Activated naive CD4-positive, alpha-beta T cell treated with anti-CD3 and anti-CD28 coated beads for 36 hours (primary cell): Measurements from ENCODE around the gene TRERF1. TPM values are rescaled to one million over a fixed set of nuclear protein-coding genes. Genes with fewer than 3 reads are reported as not detected.

Experiments
- CTCF ChIA-PET: fragments of 350-600 bp; sonication (Branson Sonifier 250); formaldehyde crosslinking; loops from one replicate; lab custom pipeline; 2021; ENCODE audit warnings: antibody characterized with exemption; lab: Charles Lee
- DNase-seq: peaks from one replicate; pipeline ENCODE4 v3.0.0-alpha.2; 2020
- H3K27ac Mint-ChIP-seq: one replicate; pipeline ENCODE4 v1.8.0; 2021; ENCODE audit warnings: mild to moderate bottlenecking, mixed read lengths
- H3K27me3 Mint-ChIP-seq: one replicate; pipeline ENCODE4 v1.8.0; 2021; ENCODE audit warnings: low read depth, mixed read lengths
- H3K36me3 Mint-ChIP-seq: one replicate; pipeline ENCODE4 v1.8.0; 2021; ENCODE audit warnings: low read depth, mixed read lengths
- H3K4me1 Mint-ChIP-seq: one replicate; pipeline ENCODE4 v1.8.0; 2021; ENCODE audit warnings: low read depth, mixed read lengths
- H3K4me3 Mint-ChIP-seq: one replicate; pipeline ENCODE4 v1.8.0; 2021; ENCODE audit warnings: mild to moderate bottlenecking, moderate library complexity, mixed read lengths
- H3K9me3 Mint-ChIP-seq: one replicate; pipeline ENCODE4 v1.8.0; 2021; ENCODE audit warnings: mixed read lengths
- intact Hi-C: fragments of 100-400 bp; cut with micrococcal nuclease; formaldehyde crosslinking; loops from one replicate; pipeline ENCODE4 v1.15.1; 2023
- total RNA-seq, 2 experiments: library from RNA; stranded (reverse); gene quantifications; one replicate each; pipeline ENCODE4 v1.2.3, GENCODE V29; 2021

TRERF1 gene
- total RNA-seq, 2 experiments from 2014 or later: 6.7 to 6.9 TPM

GRCh38 chr6:42433409-42433808 is 18.3 kb downstream of the TRERF1 start:
- peaks cover 17% of the 10 kb centered on the region for H3K9me3 Mint-ChIP-seq
- H3K27me3 Mint-ChIP-seq: no peaks in the 10 kb centered on the region
- peaks cover 29% of the 10 kb centered on the region for H3K4me1 Mint-ChIP-seq
- no peak for DNase-seq
- peaks cover 22% of the 10 kb centered on the region for H3K36me3 Mint-ChIP-seq
- no peak overlapping the region for H3K4me3 Mint-ChIP-seq
- H3K27ac Mint-ChIP-seq: no peak overlapping the region
- CTCF ChIA-PET: interaction anchor here (0.7 to 1.0 kb wide), 2 partner anchors 114 to 528 kb away, joined by 3 to 4 read pairs; no protein-coding TSS in a partner anchor
- intact Hi-C loops: no loop called here

GRCh38 chr6:42431877-42432276 is 19.8 kb downstream of the TRERF1 start:
- Mint-ChIP-seq H3K4me1 (peaks cover 31% of the 10 kb centered on the region), H3K27ac (no peak overlapping the region), H3K36me3 (peaks cover 22% of the 10 kb centered on the region), H3K4me3 (no peak overlapping the region), H3K27me3 (no peaks in the 10 kb centered on the region), H3K9me3 (peaks cover 17% of the 10 kb centered on the region)
- DNase-seq: no peak
- intact Hi-C loops: no loop called here
- CTCF ChIA-PET: interaction anchor here (0.5 to 1.0 kb wide), 3 partner anchors 9 to 217 kb away, joined by 3 to 4 read pairs (median 3); no protein-coding TSS in a partner anchor

- Mint-ChIP-seq H3K36me3 (peaks cover 22% of the 10 kb centered on the region), H3K27me3 (no peaks in the 10 kb centered on the region), H3K27ac (no peak overlapping the region), H3K9me3 (peaks cover 17% of the 10 kb centered on the region), H3K4me1 (peaks cover 31% of the 10 kb centered on the region), H3K4me3 (no peak overlapping the region)
- CTCF ChIA-PET: interaction anchor here (0.5 to 0.7 kb wide), 3 partner anchors 8 to 217 kb away, joined by 3 to 5 read pairs (median 3); no protein-coding TSS in a partner anchor
- DNase-seq: no peak
- intact Hi-C loops: no loop called here
Observed at GRCh38 chr6:42431356-42431755, 20.4 kb downstream of the TRERF1 start.

GRCh38 chr6:42429836-42430235 is 21.9 kb downstream of the TRERF1 start:
- Mint-ChIP-seq H3K4me1 (peaks cover 41% of the 10 kb centered on the region), H3K27ac (no peak overlapping the region), H3K27me3 (no peaks in the 10 kb centered on the region), H3K36me3 (peaks cover 21% of the 10 kb centered on the region), H3K4me3 (no peak overlapping the region), H3K9me3 (peaks cover 12% of the 10 kb centered on the region)
- CTCF ChIA-PET: interaction anchor here (2.1 kb wide), 1 partner anchor 118 kb away, joined by 7 read pairs; no protein-coding TSS in a partner anchor
- no peak for DNase-seq
- intact Hi-C loops: no loop called here

- Mint-ChIP-seq H3K36me3 (peaks cover 15% of the 10 kb centered on the region), H3K4me1 (peaks cover 46% of the 10 kb centered on the region), H3K27me3 (no peaks in the 10 kb centered on the region), H3K27ac (peak overlapping the region; percentile 60), H3K4me3 (peak overlapping the region; percentile 4), H3K9me3 (peaks cover 8% of the 10 kb centered on the region)
- CTCF ChIA-PET: interaction anchor here (0.5 to 2.1 kb wide), 2 partner anchors 98 to 118 kb away, joined by 7 read pairs; no protein-coding TSS in a partner anchor
- intact Hi-C loops: no loop called here
- DNase-seq: peak; percentile 38
Observed at GRCh38 chr6:42429042-42429585, 22.6 kb downstream of the TRERF1 start.

- intact Hi-C loops: no loop called here
- Mint-ChIP-seq H3K27me3 (no peaks in the 10 kb centered on the region), H3K9me3 (peaks cover 3% of the 10 kb centered on the region), H3K27ac (peak overlapping the region; percentile 60), H3K4me3 (no peak overlapping the region), H3K4me1 (peaks cover 53% of the 10 kb centered on the region), H3K36me3 (peaks cover 10% of the 10 kb centered on the region)
- peak; percentile 54 for DNase-seq
- CTCF ChIA-PET: interaction anchor here (0.5 to 2.1 kb wide), 7 partner anchors 9 to 416 kb away, joined by 3 to 7 read pairs (median 4); no protein-coding TSS in a partner anchor
Observed at GRCh38 chr6:42428326-42429041, 23.2 kb downstream of the TRERF1 start.

GRCh38 chr6:42427871-42428270 is 23.9 kb downstream of the TRERF1 start:
- Mint-ChIP-seq H3K36me3 (peaks cover 4% of the 10 kb centered on the region), H3K27me3 (no peaks in the 10 kb centered on the region), H3K4me3 (no peak overlapping the region), H3K9me3 (no peaks in the 10 kb centered on the region), H3K27ac (peak overlapping the region; percentile 25), H3K4me1 (peaks cover 57% of the 10 kb centered on the region)
- no peak for DNase-seq
- CTCF ChIA-PET: interaction anchor here (0.6 to 2.1 kb wide), 8 partner anchors 8 to 417 kb away, joined by 3 to 7 read pairs (median 4); no protein-coding TSS in a partner anchor
- intact Hi-C loops: no loop called here

- Mint-ChIP-seq H3K4me3 (no peak overlapping the region), H3K27me3 (no peaks in the 10 kb centered on the region), H3K27ac (no peak overlapping the region), H3K36me3 (peaks cover 4% of the 10 kb centered on the region), H3K4me1 (peaks cover 56% of the 10 kb centered on the region), H3K9me3 (no peaks in the 10 kb centered on the region)
- DNase-seq: no peak
- intact Hi-C loops: no loop called here
- CTCF ChIA-PET: no interaction called here
Observed at GRCh38 chr6:42426191-42426590, 25.5 kb downstream of the TRERF1 start.

- no peaks in the 10 kb centered on the region for H3K27me3 Mint-ChIP-seq
- H3K4me3 Mint-ChIP-seq: no peak overlapping the region
- peaks cover 4% of the 10 kb centered on the region for H3K36me3 Mint-ChIP-seq
- CTCF ChIA-PET: interaction anchor here (0.5 to 1.7 kb wide), 7 partner anchors 23 to 165 kb away, joined by 3 to 6 read pairs (median 4); no protein-coding TSS in a partner anchor
- H3K9me3 Mint-ChIP-seq: no peaks in the 10 kb centered on the region
- H3K4me1 Mint-ChIP-seq: peaks cover 56% of the 10 kb centered on the region
- intact Hi-C loops: no loop called here
- DNase-seq: no peak
- H3K27ac Mint-ChIP-seq: no peak overlapping the region
Observed at GRCh38 chr6:42424906-42425474, 26.7 kb downstream of the TRERF1 start.

GRCh38 chr6:42423244-42423643 is 28.5 kb downstream of the TRERF1 start:
- CTCF ChIA-PET: interaction anchor here (0.7 to 1.7 kb wide), 3 partner anchors 9 to 62 kb away, joined by 4 read pairs; no protein-coding TSS in a partner anchor
- Mint-ChIP-seq H3K36me3 (peaks cover 4% of the 10 kb centered on the region), H3K4me1 (peaks cover 53% of the 10 kb centered on the region), H3K4me3 (no peak overlapping the region), H3K27ac (no peak overlapping the region), H3K27me3 (no peaks in the 10 kb centered on the region), H3K9me3 (no peaks in the 10 kb centered on the region)
- intact Hi-C loops: loop anchor here (1.0 kb wide), 1 partner anchor 33 kb away; no protein-coding TSS in a partner anchor
- peak; percentile 72 for DNase-seq

- no peak overlapping the region for H3K4me3 Mint-ChIP-seq
- peaks cover 61% of the 10 kb centered on the region for H3K4me1 Mint-ChIP-seq
- no peak for DNase-seq
- no peak overlapping the region for H3K27ac Mint-ChIP-seq
- intact Hi-C loops: no loop called here
- no peaks in the 10 kb centered on the region for H3K27me3 Mint-ChIP-seq
- peaks cover under 1% of the 10 kb centered on the region for H3K36me3 Mint-ChIP-seq
- CTCF ChIA-PET: interaction anchor here (1.2 to 1.3 kb wide), 2 partner anchors 10 to 24 kb away, joined by 3 read pairs; no protein-coding TSS in a partner anchor
- no peaks in the 10 kb centered on the region for H3K9me3 Mint-ChIP-seq
Observed at GRCh38 chr6:42420741-42421140, 31.0 kb downstream of the TRERF1 start.
